GM12878 (cell line): Measurements from ENCODE around the gene CMSS1.

Source experiments
- ATF7 ChIP-seq: fragments of 450-650 bp; IDR thresholded peaks from 2 replicates; pipeline ENCODE4 v1.6.1; 2016; ENCODE audit warnings: low read depth, mild to moderate bottlenecking
- EED ChIP-seq: sonication (generic); IDR thresholded peaks from 2 replicates; pipeline ENCODE4 v1.6.1; 2016; ENCODE audit warnings: antibody characterized with exemption, low read depth
- EZH2 ChIP-seq: IDR thresholded peaks from 2 replicates; pipeline ENCODE4 v1.6.1; 2012; ENCODE audit warnings: low read depth, mild to moderate bottlenecking, control low read depth, inconsistent platforms, low read length, borderline replicate concordance; ENCODE audit not compliant: control insufficient read depth
- FOXK2 ChIP-seq: fragments of 450-650 bp; IDR thresholded peaks from 2 replicates; pipeline ENCODE4 v1.6.1; 2017; ENCODE audit warnings: mild to moderate bottlenecking, moderate library complexity
- GABPA ChIP-seq: IDR thresholded peaks from 2 replicates; pipeline ENCODE4 v1.6.1; 2014; ENCODE audit warnings: antibody characterized with exemption, low read depth, mild to moderate bottlenecking, inconsistent platforms
- HDGF ChIP-seq: fragments of 450-650 bp; IDR thresholded peaks from 2 replicates; pipeline ENCODE4 v1.6.1; 2016; ENCODE audit warnings: antibody characterized with exemption
- NFYB ChIP-seq: IDR thresholded peaks from 2 replicates; pipeline ENCODE4 v1.6.1; 2011; ENCODE audit warnings: low read depth, mild to moderate bottlenecking, low read length, improper control_type of control experiment, moderate library complexity; ENCODE audit not compliant: insufficient read depth
- POLR2A ChIP-seq: IDR thresholded peaks from 2 replicates; pipeline ENCODE4 v1.6.1; 2011; ENCODE audit warnings: low read depth, mild to moderate bottlenecking, low read length
- RAD21 ChIP-seq: IDR thresholded peaks from 2 replicates; pipeline ENCODE4 v1.6.1; 2011; ENCODE audit warnings: mild to moderate bottlenecking, low read depth, low read length, moderate library complexity; ENCODE audit not compliant: insufficient read depth
- ZNF592 ChIP-seq: fragments of 450-650 bp; IDR thresholded peaks from 2 replicates; pipeline ENCODE4 v1.6.1; 2017; ENCODE audit warnings: mild to moderate bottlenecking, moderate library complexity
- TF ChIP-seq, protein P1 (sequence below), 3 experiments: IDR thresholded peaks in 2 of 3; conservative IDR thresholded peaks in 1 of 3; 2 replicates each; pipeline ENCODE4 v1.5.1; 2011; ENCODE audit warnings: low read depth in 3 of 3, low read length in 3 of 3, mild to moderate bottlenecking in 3 of 3, control low read depth in 2 of 3, moderate library complexity in 2 of 3, inconsistent platforms in 1 of 3, mixed read lengths in 1 of 3; ENCODE audit not compliant: control insufficient read depth in 2 of 3, insufficient read depth in 1 of 3; ENCODE audit errors: extremely low read depth in 1 of 3
- TF ChIP-seq, protein P2 (sequence below): fragments of 450-650 bp; formaldehyde crosslinking; IDR thresholded peaks from 2 replicates; pipeline ENCODE4 v1.4.0; 2020; ENCODE audit warnings: mild to moderate bottlenecking, moderate library complexity

GRCh38 chr3:100048248-100048647 is 230.6 kb downstream of the CMSS1 start:
- TF ChIP-seq POLR2A (no peak), ATF7 (no peak), FOXK2 (no peak), EED (0 out of 2 replicates have a peak, but pooled peaks have one; percentile 3), EZH2 (no peak), GABPA (no peak), RAD21 (no peak), HDGF (no peak), ZNF592 (no peak), NFYB (no peak)
- TF ChIP-seq, protein P1, sequence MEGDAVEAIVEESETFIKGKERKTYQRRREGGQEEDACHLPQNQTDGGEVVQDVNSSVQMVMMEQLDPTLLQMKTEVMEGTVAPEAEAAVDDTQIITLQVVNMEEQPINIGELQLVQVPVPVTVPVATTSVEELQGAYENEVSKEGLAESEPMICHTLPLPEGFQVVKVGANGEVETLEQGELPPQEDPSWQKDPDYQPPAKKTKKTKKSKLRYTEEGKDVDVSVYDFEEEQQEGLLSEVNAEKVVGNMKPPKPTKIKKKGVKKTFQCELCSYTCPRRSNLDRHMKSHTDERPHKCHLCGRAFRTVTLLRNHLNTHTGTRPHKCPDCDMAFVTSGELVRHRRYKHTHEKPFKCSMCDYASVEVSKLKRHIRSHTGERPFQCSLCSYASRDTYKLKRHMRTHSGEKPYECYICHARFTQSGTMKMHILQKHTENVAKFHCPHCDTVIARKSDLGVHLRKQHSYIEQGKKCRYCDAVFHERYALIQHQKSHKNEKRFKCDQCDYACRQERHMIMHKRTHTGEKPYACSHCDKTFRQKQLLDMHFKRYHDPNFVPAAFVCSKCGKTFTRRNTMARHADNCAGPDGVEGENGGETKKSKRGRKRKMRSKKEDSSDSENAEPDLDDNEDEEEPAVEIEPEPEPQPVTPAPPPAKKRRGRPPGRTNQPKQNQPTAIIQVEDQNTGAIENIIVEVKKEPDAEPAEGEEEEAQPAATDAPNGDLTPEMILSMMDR (IDR thresholded peaks at IDR 0.05 in 2 of 3, conservative IDR thresholded peaks at IDR 0.05 in 1 of 3; ENCODE audit: control insufficient read depth in 2 of 3, extremely low read depth in 1 of 3, insufficient read depth in 1 of 3, low read depth in 3 of 3, low read length in 3 of 3), result no peak
- TF ChIP-seq, protein P2, sequence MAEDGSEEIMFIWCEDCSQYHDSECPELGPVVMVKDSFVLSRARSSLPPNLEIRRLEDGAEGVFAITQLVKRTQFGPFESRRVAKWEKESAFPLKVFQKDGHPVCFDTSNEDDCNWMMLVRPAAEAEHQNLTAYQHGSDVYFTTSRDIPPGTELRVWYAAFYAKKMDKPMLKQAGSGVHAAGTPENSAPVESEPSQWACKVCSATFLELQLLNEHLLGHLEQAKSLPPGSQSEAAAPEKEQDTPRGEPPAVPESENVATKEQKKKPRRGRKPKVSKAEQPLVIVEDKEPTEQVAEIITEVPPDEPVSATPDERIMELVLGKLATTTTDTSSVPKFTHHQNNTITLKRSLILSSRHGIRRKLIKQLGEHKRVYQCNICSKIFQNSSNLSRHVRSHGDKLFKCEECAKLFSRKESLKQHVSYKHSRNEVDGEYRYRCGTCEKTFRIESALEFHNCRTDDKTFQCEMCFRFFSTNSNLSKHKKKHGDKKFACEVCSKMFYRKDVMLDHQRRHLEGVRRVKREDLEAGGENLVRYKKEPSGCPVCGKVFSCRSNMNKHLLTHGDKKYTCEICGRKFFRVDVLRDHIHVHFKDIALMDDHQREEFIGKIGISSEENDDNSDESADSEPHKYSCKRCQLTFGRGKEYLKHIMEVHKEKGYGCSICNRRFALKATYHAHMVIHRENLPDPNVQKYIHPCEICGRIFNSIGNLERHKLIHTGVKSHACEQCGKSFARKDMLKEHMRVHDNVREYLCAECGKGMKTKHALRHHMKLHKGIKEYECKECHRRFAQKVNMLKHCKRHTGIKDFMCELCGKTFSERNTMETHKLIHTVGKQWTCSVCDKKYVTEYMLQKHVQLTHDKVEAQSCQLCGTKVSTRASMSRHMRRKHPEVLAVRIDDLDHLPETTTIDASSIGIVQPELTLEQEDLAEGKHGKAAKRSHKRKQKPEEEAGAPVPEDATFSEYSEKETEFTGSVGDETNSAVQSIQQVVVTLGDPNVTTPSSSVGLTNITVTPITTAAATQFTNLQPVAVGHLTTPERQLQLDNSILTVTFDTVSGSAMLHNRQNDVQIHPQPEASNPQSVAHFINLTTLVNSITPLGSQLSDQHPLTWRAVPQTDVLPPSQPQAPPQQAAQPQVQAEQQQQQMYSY (CRISPR knock-in tag), result no peak
